GM19463 (cell line): ENCODE data around the gene TAPBPL.
A peak's percentile ranks its signal among the peaks of the same experiment; 100 is the strongest.
"Not testable (repeated sequence)": the region's sequence is repeated elsewhere in the genome, so short reads cannot be mapped to it uniquely, and the experiment has no call there.

Source experiments
- ATAC-seq: cut with Tn5 transposase; IDR thresholded peaks from one replicate; pipeline ENCODE4 v1.9.1; 2021; ENCODE audit warnings: mild to moderate bottlenecking, moderate library complexity; ENCODE audit not compliant: unreplicated experiment

The TAPBPL gene

GRCh38 chr12:6489449-6489848 is 37.6 kb downstream of the TAPBPL start:
- no peak for ATAC-seq

- ATAC-seq, result not testable (repeated sequence)
These were observed 38.8 kb downstream of the TAPBPL start for GRCh38 chr12:6490673-6491072.

GRCh38 chr12:6492838-6493496 is 41.1 kb downstream of the TAPBPL start, which contains the start of gene MRPL51:
MRPL51 (minus strand) TSS chr12:6493262; CDS start chr12:6493136, 126 bp downstream.
- peak; percentile 61 for ATAC-seq

- ATAC-seq, result peak; percentile 89
These were observed 41.8 kb downstream of the TAPBPL start, which contains the start of gene NCAPD2 for GRCh38 chr12:6493497-6494257. NCAPD2 (plus strand) TSS chr12:6494102; CDS start chr12:6495099, 997 bp downstream.

- ATAC-seq, result no peak
These were observed 42.5 kb downstream of the TAPBPL start for GRCh38 chr12:6494258-6494743.

GRCh38 chr12:6494968-6495367 is 43.1 kb downstream of the TAPBPL start:
- no peak for ATAC-seq

GRCh38 chr12:6497291-6497690 is 45.4 kb downstream of the TAPBPL start:
- not testable (repeated sequence) for ATAC-seq

- ATAC-seq, result no peak
These were observed 48.6 kb downstream of the TAPBPL start for GRCh38 chr12:6500466-6500865.

GRCh38 chr12:6507102-6507998 is 55.5 kb downstream of the TAPBPL start:
- ATAC-seq, result no peak

GRCh38 chr12:6508087-6508486 is 56.2 kb downstream of the TAPBPL start:
- ATAC-seq, result no peak
